Right ventricle myocardium superior (tissue), 1 donor: Measurements from ENCODE around the gene UBE3A. TPM values are rescaled to one million over a fixed set of nuclear protein-coding genes. Genes with fewer than 3 reads are reported as not detected.
A peak's percentile ranks its signal among the peaks of the same experiment; 100 is the strongest.

ENCODE experiments used
- ATAC-seq: fragments of 200-7000 bp; cut with Tn5 transposase; one replicate; pipeline ENCODE4 v1.9.1; 2020; ENCODE audit warnings: mild to moderate bottlenecking; ENCODE audit not compliant: poor library complexity
- DNase-seq: peaks from one replicate; pipeline ENCODE4 v3.0.0-alpha.2; 2020
- intact Hi-C: fragments of 100-400 bp; cut with DNase I; formaldehyde crosslinking; loops from one replicate; pipeline ENCODE4 v1.11.2; 2022
- total RNA-seq: library from RNA; stranded (reverse); fragmentation: NEBNext Ultra II Directional; extraction: Animal tissue kit (Norgen Biotek cat#: 25700); gene quantifications from one replicate; pipeline ENCODE4 v1.2.1, GENCODE V29; 2021
- donor health status: DM: no; HTN: yes; CAD: no; lungs with severe emphysema.

The UBE3A gene
- total RNA-seq, 1 donor from 2014 or later: 92.4 TPM

GRCh38 chr15:25366058-25366457 lies 72.8 kb downstream of the UBE3A start:
- intact Hi-C loops: no loop called here
- no peak for ATAC-seq

GRCh38 chr15:25362545-25362944 lies 76.3 kb downstream of the UBE3A start:
- ATAC-seq (no peak), DNase-seq (no peak)
- intact Hi-C loops: no loop called here

More at GRCh38 chr15:25366058-25366457, 72.8 kb downstream of the UBE3A start:
- DNase-seq: no peak

- no peak for ATAC-seq
These were observed 91.1 kb downstream of the UBE3A start for GRCh38 chr15:25347707-25348106.

GRCh38 chr15:25346371-25346770 lies 92.5 kb downstream of the UBE3A start:
- intact Hi-C loops: loop anchor here (10.0 kb wide), 1 partner anchor 88 kb away; the partner anchor contains the start of gene UBE3A
- DNase-seq (no peak), ATAC-seq (no peak)

More at GRCh38 chr15:25347707-25348106, 91.1 kb downstream of the UBE3A start:
- DNase-seq: no peak
- intact Hi-C loops: loop anchor here (10.0 kb wide), 1 partner anchor 87 kb away; the partner anchor contains the start of gene UBE3A

- ATAC-seq (peak; percentile 99), DNase-seq (peak; percentile 75)
- intact Hi-C loops: loop anchor here (10.0 kb wide), 1 partner anchor 89 kb away; the partner anchor contains the start of gene UBE3A
These were observed 92.9 kb downstream of the UBE3A start for GRCh38 chr15:25345943-25346342.

GRCh38 chr15:25342629-25343028 lies 96.2 kb downstream of the UBE3A start:
- intact Hi-C loops: loop anchor here (10.0 kb wide), 1 partner anchor 92 kb away; the partner anchor contains the start of gene UBE3A
- DNase-seq (no peak), ATAC-seq (no peak)

- intact Hi-C loops: no loop called here
- ATAC-seq (no peak), DNase-seq (no peak)
These were observed 99.4 kb downstream of the UBE3A start for GRCh38 chr15:25339431-25339830.

GRCh38 chr15:25335279-25335678 lies 103.5 kb downstream of the UBE3A start:
- intact Hi-C loops: no loop called here
- ATAC-seq (no peak), DNase-seq (no peak)

GRCh38 chr15:25333049-25333448 lies 105.8 kb downstream of the UBE3A start:
- no peak for ATAC-seq
- intact Hi-C loops: no loop called here

GRCh38 chr15:25332306-25332705 lies 106.5 kb downstream of the UBE3A start:
- ATAC-seq (no peak), DNase-seq (no peak)
- intact Hi-C loops: no loop called here

More at GRCh38 chr15:25333049-25333448, 105.8 kb downstream of the UBE3A start:
- no peak for DNase-seq

GRCh38 chr15:25331860-25332259 lies 107.0 kb downstream of the UBE3A start:
- ATAC-seq: no peak
- no peak for DNase-seq
- intact Hi-C loops: no loop called here

- no peak for ATAC-seq
These were observed 107.4 kb downstream of the UBE3A start for GRCh38 chr15:25331404-25331803.

GRCh38 chr15:25329696-25330095 lies 109.1 kb downstream of the UBE3A start:
- intact Hi-C loops: no loop called here

More at GRCh38 chr15:25331404-25331803, 107.4 kb downstream of the UBE3A start:
- intact Hi-C loops: no loop called here
- DNase-seq: no peak

GRCh38 chr15:25327686-25328085 lies 111.1 kb downstream of the UBE3A start:
- no peak for ATAC-seq
- no peak for DNase-seq
- intact Hi-C loops: no loop called here

More at GRCh38 chr15:25329696-25330095, 109.1 kb downstream of the UBE3A start:
- DNase-seq (no peak), ATAC-seq (no peak)

- intact Hi-C loops: no loop called here
- ATAC-seq: no peak
- no peak for DNase-seq
These were observed 113.6 kb downstream of the UBE3A start for GRCh38 chr15:25325187-25325586.

GRCh38 chr15:25323420-25323819 lies 115.4 kb downstream of the UBE3A start:
- intact Hi-C loops: no loop called here
- ATAC-seq (no peak), DNase-seq (no peak)

- DNase-seq (no peak), ATAC-seq (no peak)
- intact Hi-C loops: no loop called here
These were observed 151.0 kb downstream of the UBE3A start for GRCh38 chr15:25287823-25288222.
